PC-3 (cell line): Measurements from ENCODE around the gene ADD3. TPM values are rescaled to one million over a fixed set of nuclear protein-coding genes. Genes with fewer than 3 reads are reported as not detected.

Experiments used
- ATAC-seq: fragments of 200-7000 bp; cut with Tn5 transposase; 2 replicates; pipeline ENCODE4 v1.9.1; 2020; ENCODE audit warnings: mild to moderate bottlenecking, moderate library complexity
- BruUV-seq: library from RNA; stranded (reverse); fragments of 400-500 nt; replicated peaks from 2 replicates; lab custom pipeline; 2021; lab: Mats Ljungman, UMichigan
- CTCF ChIA-PET: fragments of 300-600 bp; sonication (Branson Sonifier 250); formaldehyde crosslinking; loops from one replicate; lab custom pipeline; 2022; ENCODE audit warnings: antibody characterized with exemption; lab: Charles Lee
- POLR2A ChIA-PET: fragments of 300-600 bp; sonication (Branson Sonifier 250); formaldehyde crosslinking; loops from one replicate; lab custom pipeline; 2022; ENCODE audit warnings: antibody characterized with exemption; ENCODE audit not compliant: unreplicated experiment; lab: Charles Lee
- DNase-seq: peaks from one replicate; pipeline ENCODE4 v3.0.0-alpha.2; 2015
- H2AFZ ChIP-seq: fragments of 300-600 bp; sonication (generic); 2 replicates; pipeline ENCODE4 v1.6.0; 2016; ENCODE audit warnings: antibody characterized with exemption, low read length
- H3F3A ChIP-seq: fragments of 300-600 bp; sonication (generic); one replicate; pipeline ENCODE4 v1.6.0; 2017; ENCODE audit warnings: antibody characterized with exemption, low read length, control low read depth, mild to moderate bottlenecking; ENCODE audit not compliant: unreplicated experiment
- H3K27ac ChIP-seq: fragments of 300-600 bp; sonication (generic); 2 replicates; pipeline ENCODE4 v1.5.1; 2016; ENCODE audit warnings: mild to moderate bottlenecking, low read length
- H3K27me3 ChIP-seq: fragments of 300-600 bp; sonication (generic); 2 replicates; pipeline ENCODE4 v1.6.1; 2016; ENCODE audit warnings: low read length, mixed read lengths
- H3K36me3 ChIP-seq: fragments of 300-600 bp; sonication (generic); 2 replicates; pipeline ENCODE4 v1.6.1; 2016; ENCODE audit warnings: low read depth, mixed run types, low read length, mixed read lengths
- H3K4me1 ChIP-seq: fragments of 300-600 bp; sonication (generic); 2 replicates; pipeline ENCODE4 v1.5.1; 2016; ENCODE audit warnings: low read length; ENCODE audit not compliant: insufficient read depth
- H3K4me2 ChIP-seq: fragments of 300-600 bp; sonication (generic); 2 replicates; pipeline ENCODE4 v1.6.0; 2016; ENCODE audit warnings: low read length
- H3K4me3 ChIP-seq: fragments of 300-600 bp; sonication (generic); 2 replicates; pipeline ENCODE4 v1.5.1; 2016; ENCODE audit warnings: mild to moderate bottlenecking, low read length, mixed read lengths
- H3K79me2 ChIP-seq: fragments of 300-600 bp; sonication (generic); 2 replicates; pipeline ENCODE4 v1.6.1; 2017; ENCODE audit warnings: low read length, mixed read lengths
- H3K9ac ChIP-seq: fragments of 300-600 bp; sonication (generic); 2 replicates; pipeline ENCODE4 v1.6.0; 2016; ENCODE audit warnings: mild to moderate bottlenecking, low read length
- H3K9me2 ChIP-seq: fragments of 300-600 bp; sonication (generic); replicated peaks from 2 replicates; pipeline ENCODE4 v1.6.1; 2016; ENCODE audit warnings: mixed run types, low read length, mixed read lengths
- H3K9me3 ChIP-seq: fragments of 300-600 bp; sonication (generic); 2 replicates; pipeline ENCODE4 v1.6.1; 2016; ENCODE audit warnings: low read length, mixed read lengths
- H4K20me1 ChIP-seq: fragments of 300-600 bp; sonication (generic); 2 replicates; pipeline ENCODE4 v1.6.1; 2016; ENCODE audit warnings: low read length, mixed read lengths
- CTCF ChIP-seq: fragments of 300-600 bp; sonication (generic); conservative IDR thresholded peaks from 2 replicates; pipeline ENCODE4 v1.5.1; 2017; ENCODE audit warnings: antibody characterized with exemption, low read depth, mild to moderate bottlenecking, low read length
- EZH2 ChIP-seq: fragments of 300-600 bp; sonication (generic); IDR thresholded peaks from one replicate; pipeline ENCODE4 v1.6.1; 2017; ENCODE audit warnings: antibody characterized with exemption, mild to moderate bottlenecking, low read length; ENCODE audit not compliant: unreplicated experiment
- EZH2phosphoT487 ChIP-seq: fragments of 300-600 bp; sonication (generic); IDR thresholded peaks from 2 replicates; pipeline ENCODE4 v1.6.1; 2018; ENCODE audit warnings: mild to moderate bottlenecking, antibody characterized with exemption, low read length, borderline replicate concordance
- intact Hi-C: fragments of 100-400 bp; cut with micrococcal nuclease; formaldehyde crosslinking; loops from 2 replicates; pipeline ENCODE4 v1.9.0; 2023
- total RNA-seq: library from RNA; depleted of rRNA; stranded (reverse); fragments of >200 nt; gene quantifications from 2 replicates; pipeline ENCODE4 v1.2.3, GENCODE V29; 2014

The ADD3 gene
- total RNA-seq, 1 experiment from 2014 or later: 25.7 TPM

GRCh38 chr10:110115784-110116520 lies 108.2 kb downstream of the ADD3 start:
- no peak overlapping the region for H3K9ac ChIP-seq
- BruUV-seq: no TSS peak
- H3K27ac ChIP-seq: no peak overlapping the region
- no peaks in the 10 kb centered on the region for H3F3A ChIP-seq
- DNase-seq (no peak), ATAC-seq (no peak)
- TF ChIP-seq CTCF (no peak), EZH2phosphoT487 (no peak), EZH2 (no peak)
- no peaks in the 10 kb centered on the region for H4K20me1 ChIP-seq
- CTCF ChIA-PET: no interaction called here
- H3K36me3 ChIP-seq: no peaks in the 10 kb centered on the region
- H3K79me2 ChIP-seq: no peaks in the 10 kb centered on the region
- H3K4me3 ChIP-seq: no peak overlapping the region
- H3K9me2 ChIP-seq: no peaks in the 10 kb centered on the region
- H3K9me3 ChIP-seq: no peaks in the 10 kb centered on the region
- H3K4me1 ChIP-seq: no peaks in the 10 kb centered on the region
- no peaks in the 10 kb centered on the region for H3K27me3 ChIP-seq
- intact Hi-C loops: no loop called here
- no peak overlapping the region for H3K4me2 ChIP-seq
- POLR2A ChIA-PET: no interaction called here
- no peak overlapping the region for H2AFZ ChIP-seq

GRCh38 chr10:110118891-110119621 lies 111.3 kb downstream of the ADD3 start:
- CTCF ChIA-PET: no interaction called here
- no TSS peak for BruUV-seq
- no peak for DNase-seq
- H3K4me3 ChIP-seq: no peak overlapping the region
- no peak overlapping the region for H2AFZ ChIP-seq
- TF ChIP-seq EZH2: no peak
- no peak for TF ChIP-seq EZH2phosphoT487
- no peak for TF ChIP-seq CTCF
- no peaks in the 10 kb centered on the region for H3K9me3 ChIP-seq
- no peaks in the 10 kb centered on the region for H3K4me1 ChIP-seq
- H3K79me2 ChIP-seq: no peaks in the 10 kb centered on the region
- no peaks in the 10 kb centered on the region for H3K27me3 ChIP-seq
- H3F3A ChIP-seq: no peaks in the 10 kb centered on the region
- no peak overlapping the region for H3K27ac ChIP-seq
- ATAC-seq: no peak
- no peak overlapping the region for H3K4me2 ChIP-seq
- H3K9ac ChIP-seq: no peak overlapping the region
- H3K9me2 ChIP-seq: no peaks in the 10 kb centered on the region
- POLR2A ChIA-PET: no interaction called here
- no peaks in the 10 kb centered on the region for H4K20me1 ChIP-seq
- intact Hi-C loops: no loop called here
- H3K36me3 ChIP-seq: no peaks in the 10 kb centered on the region; the same call in 1 of the 2 replicates

DNA sequence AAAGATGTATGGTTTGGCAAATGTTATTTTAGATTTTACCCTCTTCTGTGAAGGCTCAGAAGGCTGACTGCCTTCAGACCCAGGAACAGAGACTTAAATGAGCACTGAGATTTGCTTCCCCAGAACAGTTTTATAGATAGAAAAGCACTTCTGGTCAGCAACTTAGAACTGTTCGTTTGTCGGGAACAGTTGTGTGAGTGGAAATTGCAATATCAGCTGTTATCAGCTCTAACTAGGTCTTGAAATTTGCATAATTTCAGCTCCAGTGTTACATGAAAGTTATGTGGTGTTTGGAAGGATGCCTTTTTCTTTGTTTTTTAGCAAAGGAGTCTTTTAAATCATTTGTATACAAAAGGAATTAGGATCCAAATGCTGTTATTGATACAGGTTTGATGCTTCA lies 115.8 kb downstream of the ADD3 start:
- BruUV-seq: no TSS peak
- no peak overlapping the region for H3K4me3 ChIP-seq
- H3F3A ChIP-seq: no peaks in the 10 kb centered on the region
- H3K9ac ChIP-seq: no peak overlapping the region
- no peaks in the 10 kb centered on the region for H3K4me1 ChIP-seq
- H3K27me3 ChIP-seq: no peaks in the 10 kb centered on the region
- H2AFZ ChIP-seq: no peak overlapping the region
- ChIA-PET POLR2A (no interaction called here), CTCF (no interaction called here)
- ATAC-seq (no peak), DNase-seq (no peak)
- no peak overlapping the region for H3K4me2 ChIP-seq
- no peaks in the 10 kb centered on the region; the same call in 1 of the 2 replicates for H3K36me3 ChIP-seq
- TF ChIP-seq CTCF (no peak), EZH2 (no peak), EZH2phosphoT487 (no peak)
- no peaks in the 10 kb centered on the region for H3K9me3 ChIP-seq
- no peaks in the 10 kb centered on the region for H3K79me2 ChIP-seq
- intact Hi-C loops: no loop called here
- no peaks in the 10 kb centered on the region for H3K9me2 ChIP-seq
- no peak overlapping the region for H3K27ac ChIP-seq
- H4K20me1 ChIP-seq: no peaks in the 10 kb centered on the region
